ENCODE measurements around the gene KIF1B. TPM values are rescaled to one million over a fixed set of nuclear protein-coding genes. Genes with fewer than 3 reads are reported as not detected.

Gene KIF1B
- total and polyA plus RNA-seq, 10 of the 15 experiments (the other 5 are each of a cell fraction or from before 2014, with no cell fraction given): 2.1 to 16.5 (median 8.7) TPM

GRCh38 chr1:10398734-10399443 is 188.5 kb downstream of the KIF1B start, which contains the start of gene PGD (continued):
- TF ChIP-seq ZBTB33 (IDR thresholded peaks at IDR 0.05) (no peak), IRF4 (IDR thresholded peaks at IDR 0.05; ENCODE audit: low read depth, low read length) (no peak), EP300 (IDR thresholded peaks at IDR 0.05; ENCODE audit: borderline replicate concordance in 1 of 2, control insufficient read depth in 1 of 2, low read depth in 2 of 2, low read length in 2 of 2) (0 out of 4 replicates have a peak, but pooled peaks of 1 of the 2 experiments have one; percentile 22), SMAD1 (IDR thresholded peaks at IDR 0.05; ENCODE audit: low read depth, partially characterized antibody) (no peak), NR2C2 (IDR thresholded peaks at IDR 0.05; ENCODE audit: borderline replicate concordance, control insufficient read depth, insufficient read length, low read depth) (peak; percentile 85), IKZF1 (conservative IDR thresholded peaks at IDR 0.05) (peak; percentile 65)

- Histone ChIP-seq H3K79me2 (ENCODE audit: control insufficient read depth, insufficient read depth, low read length) (peaks cover 19% of the 10 kb centered on the region), H3K4me2 (ENCODE audit: control insufficient read depth, insufficient read depth) (peak overlapping the region; percentile 96), H3K36me3 (ENCODE audit: control insufficient read depth in 2 of 2, insufficient read depth in 2 of 2, low read length in 1 of 2) (peaks cover 2 to 19% of the 10 kb centered on the region in 2 experiments; a peak in 1 of 4 replicates), H3K27ac (ENCODE audit: control insufficient read depth, insufficient read depth) (peak overlapping the region; percentile 75), H4K20me1 (ENCODE audit: control insufficient read depth, insufficient read depth) (no peaks in the 10 kb centered on the region), H3K9ac (ENCODE audit: control insufficient read depth, insufficient read depth, low read length) (peak overlapping the region; percentile 90), H3K9me3 (replicated peaks; ENCODE audit: control insufficient read depth, insufficient read depth, low read length) (no peaks in the 10 kb centered on the region), H3K27me3 (replicated peaks in 1 of 2; ENCODE audit: control insufficient read depth in 2 of 2, insufficient read depth in 2 of 2, low read length in 1 of 2) (no peaks in the 10 kb centered on the region), H2AFZ (ENCODE audit: control insufficient read depth, low read depth, low read length) (peak overlapping the region; percentile 95), H3K4me1 (ENCODE audit: control insufficient read depth, insufficient read depth, low read length) (peaks cover 6% of the 10 kb centered on the region), H3K4me3 (peak overlapping the region; percentile 88)
- FAIRE-seq (no peak), DNase-seq (ENCODE audit: low read depth, low spot score) (no peak), ATAC-seq (no peak)
- POLR2A ChIA-PET: interaction anchor here (1.5 to 2.0 kb wide), 4 partner anchors 11 to 31 kb away, joined by 4 to 8 read pairs (median 5); no protein-coding TSS in a partner anchor
- SMC1A ChIA-PET (ENCODE audit: uncharacterized antibody, unreplicated experiment): interaction anchor here (0.8 to 3.7 kb wide), 5 partner anchors 9 to 34 kb away, joined by 3 to 26 read pairs (median 6); partner anchors contain the start of gene CENPS
- no TSS peak for BruUV-seq (replicated peaks)
- 3% methylated on average over 42 of the region's 42 CpGs for WGBS (ENCODE audit: insufficient coverage, insufficient replicate concordance, low lambda C conversion rate, missing lambda C conversion rate)
- RAD21 ChIA-PET (ENCODE audit: unreplicated experiment): interaction anchor here (0.8 to 3.4 kb wide), 5 partner anchors 11 to 190 kb away, joined by 3 to 16 read pairs (median 4); partner anchors contain the start of gene KIF1B
- in situ Hi-C loops (cut with MboI) (no loop called here), intact Hi-C loops (cut with micrococcal nuclease; ENCODE audit: unreplicated experiment) (no loop called here)
- TF ChIP-seq SIX5 (IDR thresholded peaks at IDR 0.05; ENCODE audit: low read depth, low read length, severe bottlenecking) (no peak), NR2C2 (IDR thresholded peaks at IDR 0.05; ENCODE audit: borderline replicate concordance, control insufficient read depth, insufficient read length, low read depth) (no peak), CBX3 (IDR thresholded peaks at IDR 0.05; ENCODE audit: borderline replicate concordance, low read depth) (no peak), NFYA (IDR thresholded peaks at IDR 0.05; ENCODE audit: borderline replicate concordance, low read depth, low read length) (no peak), LARP7 (IDR thresholded peaks at IDR 0.05) (0 out of 2 replicates have a peak, but pooled peaks have one; percentile 13), JUNB (IDR thresholded peaks at IDR 0.05) (no peak), STAT1 (conservative IDR thresholded peaks at IDR 0.05) (no peak), ATF2 (IDR thresholded peaks at IDR 0.05; ENCODE audit: low read length) (no peak), PAX5 (IDR thresholded peaks at IDR 0.05; ENCODE audit: borderline replicate concordance, low read depth, low read length) (0 out of 2 replicates have a peak, but pooled peaks have one; percentile 1), EED (IDR thresholded peaks at IDR 0.05; ENCODE audit: low read depth) (no peak), NR2C1 (IDR thresholded peaks at IDR 0.05) (no peak), RUNX3 (IDR thresholded peaks at IDR 0.05; ENCODE audit: low read length) (peak; percentile 67)
- CTCF ChIA-PET: interaction anchor here (1.0 to 4.2 kb wide), 7 partner anchors 12 to 525 kb away, joined by 3 to 29 read pairs (median 4); partner anchors contain the start of genes CENPS and KIF1B
These were observed 189.1 kb downstream of the KIF1B start for GRCh38 chr1:10399444-10399941.
